ENCODE data around the gene AQP4.

Gene AQP4

DNA sequence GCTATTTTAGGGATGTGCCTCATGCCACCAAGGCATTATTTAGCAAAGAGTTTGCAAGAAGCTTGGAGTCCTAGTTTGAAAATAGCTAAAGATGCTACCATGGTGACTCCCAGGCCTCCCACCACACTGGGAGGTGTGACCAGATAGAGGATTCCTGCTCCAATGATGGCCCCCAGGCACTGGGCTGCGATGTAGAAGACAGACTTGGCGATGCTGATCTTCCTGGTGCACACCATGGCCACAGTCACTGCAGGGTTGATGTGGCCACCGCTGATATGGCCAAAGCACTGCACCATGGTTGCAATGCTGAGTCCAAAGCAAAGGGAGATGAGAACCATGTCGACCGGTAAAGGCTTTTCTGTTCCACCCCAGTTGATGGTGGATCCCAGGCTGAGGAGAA, 3.4 kb downstream of the AQP4 start:
- TF ChIP-seq CEBPB (IDR thresholded peaks at IDR 0.05) = no peak

DNA sequence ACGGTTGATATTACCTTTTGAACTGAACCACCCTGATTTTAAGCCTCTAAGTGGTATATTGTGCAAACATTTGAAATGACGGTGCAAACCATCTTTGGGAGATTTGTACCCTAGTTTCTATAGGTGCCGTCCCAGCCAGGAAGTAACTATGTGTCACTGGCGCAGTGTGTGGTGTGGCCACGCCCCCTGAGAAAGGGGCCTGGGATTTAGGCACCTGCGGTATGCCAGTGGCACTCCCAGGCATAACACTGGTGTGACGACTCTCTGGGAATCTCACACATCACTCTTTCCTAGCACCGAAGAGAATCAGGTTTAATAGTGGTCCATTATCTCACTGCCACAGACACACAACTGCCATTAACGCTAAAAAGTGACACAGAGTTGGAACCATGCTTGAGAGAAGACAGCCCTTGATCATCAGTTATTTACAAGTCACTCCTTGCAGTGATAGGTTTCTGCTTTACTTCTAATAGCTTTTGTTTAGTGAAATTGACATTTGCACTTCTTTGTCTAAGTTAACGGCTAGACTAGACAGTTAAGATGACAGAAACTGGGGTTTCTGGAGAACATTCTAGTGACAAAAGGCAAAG, 11.1 kb downstream of the AQP4 start:
- TF ChIP-seq, protein P1, sequence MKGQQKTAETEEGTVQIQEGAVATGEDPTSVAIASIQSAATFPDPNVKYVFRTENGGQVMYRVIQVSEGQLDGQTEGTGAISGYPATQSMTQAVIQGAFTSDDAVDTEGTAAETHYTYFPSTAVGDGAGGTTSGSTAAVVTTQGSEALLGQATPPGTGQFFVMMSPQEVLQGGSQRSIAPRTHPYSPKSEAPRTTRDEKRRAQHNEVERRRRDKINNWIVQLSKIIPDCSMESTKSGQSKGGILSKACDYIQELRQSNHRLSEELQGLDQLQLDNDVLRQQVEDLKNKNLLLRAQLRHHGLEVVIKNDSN (IDR thresholded peaks at IDR 0.05) = no peak
- TF ChIP-seq CREB1 (IDR thresholded peaks at IDR 0.05; ENCODE audit: low read depth) = no peak
- TF ChIP-seq TEAD4 (IDR thresholded peaks at IDR 0.05) = no peak
- no peak for TF ChIP-seq NFIC (IDR thresholded peaks at IDR 0.05)
- TF ChIP-seq CEBPB (IDR thresholded peaks at IDR 0.05) = no peak
- no peak for TF ChIP-seq ZBTB7A (IDR thresholded peaks at IDR 0.05; ENCODE audit: low read depth)
- no peak for TF ChIP-seq TCF12 (IDR thresholded peaks at IDR 0.05; ENCODE audit: low read depth)
- TF ChIP-seq EP300 (IDR thresholded peaks at IDR 0.05; ENCODE audit: borderline replicate concordance) = no peak
- no peak for TF ChIP-seq RAD21 (IDR thresholded peaks at IDR 0.05; ENCODE audit: low read depth)
- TF ChIP-seq TAF1 (IDR thresholded peaks at IDR 0.05; ENCODE audit: low read depth) = no peak
- TF ChIP-seq, protein P2, sequence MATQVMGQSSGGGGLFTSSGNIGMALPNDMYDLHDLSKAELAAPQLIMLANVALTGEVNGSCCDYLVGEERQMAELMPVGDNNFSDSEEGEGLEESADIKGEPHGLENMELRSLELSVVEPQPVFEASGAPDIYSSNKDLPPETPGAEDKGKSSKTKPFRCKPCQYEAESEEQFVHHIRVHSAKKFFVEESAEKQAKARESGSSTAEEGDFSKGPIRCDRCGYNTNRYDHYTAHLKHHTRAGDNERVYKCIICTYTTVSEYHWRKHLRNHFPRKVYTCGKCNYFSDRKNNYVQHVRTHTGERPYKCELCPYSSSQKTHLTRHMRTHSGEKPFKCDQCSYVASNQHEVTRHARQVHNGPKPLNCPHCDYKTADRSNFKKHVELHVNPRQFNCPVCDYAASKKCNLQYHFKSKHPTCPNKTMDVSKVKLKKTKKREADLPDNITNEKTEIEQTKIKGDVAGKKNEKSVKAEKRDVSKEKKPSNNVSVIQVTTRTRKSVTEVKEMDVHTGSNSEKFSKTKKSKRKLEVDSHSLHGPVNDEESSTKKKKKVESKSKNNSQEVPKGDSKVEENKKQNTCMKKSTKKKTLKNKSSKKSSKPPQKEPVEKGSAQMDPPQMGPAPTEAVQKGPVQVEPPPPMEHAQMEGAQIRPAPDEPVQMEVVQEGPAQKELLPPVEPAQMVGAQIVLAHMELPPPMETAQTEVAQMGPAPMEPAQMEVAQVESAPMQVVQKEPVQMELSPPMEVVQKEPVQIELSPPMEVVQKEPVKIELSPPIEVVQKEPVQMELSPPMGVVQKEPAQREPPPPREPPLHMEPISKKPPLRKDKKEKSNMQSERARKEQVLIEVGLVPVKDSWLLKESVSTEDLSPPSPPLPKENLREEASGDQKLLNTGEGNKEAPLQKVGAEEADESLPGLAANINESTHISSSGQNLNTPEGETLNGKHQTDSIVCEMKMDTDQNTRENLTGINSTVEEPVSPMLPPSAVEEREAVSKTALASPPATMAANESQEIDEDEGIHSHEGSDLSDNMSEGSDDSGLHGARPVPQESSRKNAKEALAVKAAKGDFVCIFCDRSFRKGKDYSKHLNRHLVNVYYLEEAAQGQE (IDR thresholded peaks at IDR 0.05; ENCODE audit: low read depth) = no peak
- TF ChIP-seq YY1 (IDR thresholded peaks at IDR 0.05; ENCODE audit: low read depth) = no peak
- TF ChIP-seq EGR1 (IDR thresholded peaks at IDR 0.05) = no peak
- TF ChIP-seq, protein P3, sequence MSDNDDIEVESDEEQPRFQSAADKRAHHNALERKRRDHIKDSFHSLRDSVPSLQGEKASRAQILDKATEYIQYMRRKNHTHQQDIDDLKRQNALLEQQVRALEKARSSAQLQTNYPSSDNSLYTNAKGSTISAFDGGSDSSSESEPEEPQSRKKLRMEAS (IDR thresholded peaks at IDR 0.05) = no peak
- no peak for TF ChIP-seq FOXM1 (IDR thresholded peaks at IDR 0.05; ENCODE audit: borderline replicate concordance, low read depth)

DNA sequence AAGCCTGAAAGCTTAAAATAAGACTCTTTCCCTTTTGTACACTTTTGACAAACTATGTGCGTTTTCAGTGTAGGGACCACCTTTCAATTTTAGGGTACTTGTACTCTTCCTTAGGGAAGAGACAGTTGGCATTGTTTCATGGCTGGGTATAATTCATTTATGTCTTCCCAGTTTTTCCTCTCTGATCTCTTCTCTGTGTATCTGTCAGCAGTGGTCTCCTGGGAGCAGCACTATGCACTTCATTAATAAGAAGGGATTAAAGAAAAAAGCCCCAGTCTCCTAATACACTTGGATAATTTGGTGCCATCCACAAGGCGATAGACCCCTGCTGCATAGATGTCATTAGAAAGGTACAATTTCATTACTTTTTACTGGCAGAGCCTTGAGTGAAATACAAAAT, 12.1 kb downstream of the AQP4 start:
- TF ChIP-seq, protein P1 (IDR thresholded peaks at IDR 0.05) = no peak
- no peak for TF ChIP-seq RAD21 (IDR thresholded peaks at IDR 0.05; ENCODE audit: low read depth)
- no peak for TF ChIP-seq NFIC (IDR thresholded peaks at IDR 0.05)
- TF ChIP-seq EGR1 (IDR thresholded peaks at IDR 0.05) = no peak
- TF ChIP-seq CREB1 (IDR thresholded peaks at IDR 0.05; ENCODE audit: low read depth) = no peak
- TF ChIP-seq CEBPB (IDR thresholded peaks at IDR 0.05) = no peak
- no peak for TF ChIP-seq FOXM1 (IDR thresholded peaks at IDR 0.05; ENCODE audit: borderline replicate concordance, low read depth)
- TF ChIP-seq, protein P2 (IDR thresholded peaks at IDR 0.05; ENCODE audit: low read depth) = no peak
- no peak for TF ChIP-seq ZBTB7A (IDR thresholded peaks at IDR 0.05; ENCODE audit: low read depth)
- TF ChIP-seq TAF1 (IDR thresholded peaks at IDR 0.05; ENCODE audit: low read depth) = no peak
- TF ChIP-seq, protein P3 (IDR thresholded peaks at IDR 0.05) = no peak
- no peak for TF ChIP-seq YY1 (IDR thresholded peaks at IDR 0.05; ENCODE audit: low read depth)
- TF ChIP-seq TCF12 (IDR thresholded peaks at IDR 0.05; ENCODE audit: low read depth) = no peak
- no peak for TF ChIP-seq TEAD4 (IDR thresholded peaks at IDR 0.05)
- no peak for TF ChIP-seq EP300 (IDR thresholded peaks at IDR 0.05; ENCODE audit: borderline replicate concordance)

DNA sequence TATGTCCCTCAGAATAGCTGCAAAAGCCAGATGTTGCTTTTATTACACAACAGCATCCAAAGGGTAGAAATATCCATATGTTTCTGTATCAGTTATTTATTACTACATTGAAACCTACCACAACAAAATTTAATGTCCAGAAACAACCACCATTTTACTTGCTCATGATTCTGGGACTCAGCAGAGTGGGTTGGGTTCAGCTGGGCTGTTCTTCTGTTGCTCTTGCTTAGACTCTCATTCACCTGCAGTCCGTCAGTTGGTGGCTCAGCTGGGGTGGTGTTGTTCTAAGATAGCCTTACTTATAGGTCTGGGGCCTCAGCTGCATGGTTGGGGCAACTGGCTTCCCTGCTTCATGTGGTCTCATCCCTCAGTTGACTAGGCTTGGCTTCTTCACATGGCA, 21.7 kb downstream of the AQP4 start:
- TF ChIP-seq FOXM1 (IDR thresholded peaks at IDR 0.05; ENCODE audit: borderline replicate concordance, low read depth) (no peak), EP300 (IDR thresholded peaks at IDR 0.05; ENCODE audit: borderline replicate concordance) (no peak), CREB1 (IDR thresholded peaks at IDR 0.05; ENCODE audit: low read depth) (no peak), ZBTB7A (IDR thresholded peaks at IDR 0.05; ENCODE audit: low read depth) (no peak), TEAD4 (IDR thresholded peaks at IDR 0.05) (no peak), YY1 (IDR thresholded peaks at IDR 0.05; ENCODE audit: low read depth) (no peak), RAD21 (IDR thresholded peaks at IDR 0.05; ENCODE audit: low read depth) (no peak), TAF1 (IDR thresholded peaks at IDR 0.05; ENCODE audit: low read depth) (no peak)
- TF ChIP-seq, protein P3 (IDR thresholded peaks at IDR 0.05) = no peak
- TF ChIP-seq, protein P2 (IDR thresholded peaks at IDR 0.05; ENCODE audit: low read depth) = no peak
